HG03025 (cell line): ENCODE measurements around the gene AP1M1.

Experiments used
- ATAC-seq: cut with Tn5 transposase; IDR thresholded peaks from one replicate; pipeline ENCODE4 v1.9.1; 2021; ENCODE audit warnings: mild to moderate bottlenecking, moderate library complexity; ENCODE audit not compliant: unreplicated experiment, low FRiP score

Gene AP1M1

GRCh38 chr19:16207063-16207462 is 9.4 kb downstream of the AP1M1 start:
- ATAC-seq: no peak

- no peak for ATAC-seq
Observed at GRCh38 chr19:16207490-16208025, 9.8 kb downstream of the AP1M1 start.

- no peak for ATAC-seq
Observed at GRCh38 chr19:16208064-16208759, 10.5 kb downstream of the AP1M1 start.

GRCh38 chr19:16208847-16209665 is 11.3 kb downstream of the AP1M1 start:
- no peak for ATAC-seq

GRCh38 chr19:16210168-16210567 is 12.5 kb downstream of the AP1M1 start:
- no peak for ATAC-seq

GRCh38 chr19:16213076-16213475 is 15.4 kb downstream of the AP1M1 start:
- ATAC-seq: no peak

- ATAC-seq: no peak
Observed at GRCh38 chr19:16216744-16217670, 19.3 kb downstream of the AP1M1 start.

GRCh38 chr19:16217716-16218451 is 20.2 kb downstream of the AP1M1 start:
- no peak for ATAC-seq

- no peak for ATAC-seq
Observed at GRCh38 chr19:16218851-16219250, 21.1 kb downstream of the AP1M1 start.

GRCh38 chr19:16222806-16223205 is 25.1 kb downstream of the AP1M1 start:
- ATAC-seq: no peak

GRCh38 chr19:16223746-16224145 is 26.0 kb downstream of the AP1M1 start:
- no peak for ATAC-seq

- ATAC-seq: no peak
Observed at GRCh38 chr19:16224293-16225045, 26.8 kb downstream of the AP1M1 start.

GRCh38 chr19:16225279-16226183 is 27.8 kb downstream of the AP1M1 start:
- ATAC-seq: no peak

GRCh38 chr19:16226184-16226591 is 28.5 kb downstream of the AP1M1 start:
- no peak for ATAC-seq

GRCh38 chr19:16226878-16227836 is 29.4 kb downstream of the AP1M1 start:
- no peak for ATAC-seq

- ATAC-seq: no peak
Observed at GRCh38 chr19:16227837-16228636, 30.3 kb downstream of the AP1M1 start.
